HepG2 (cell line): Measurements from ENCODE around the gene CHTF18. TPM values are rescaled to one million over a fixed set of nuclear protein-coding genes. Genes with fewer than 3 reads are reported as not detected.

Source experiments
- ATAC-seq: fragments of 200-7000 bp; cut with Tn5 transposase; 3 replicates; pipeline ENCODE4 v1.9.1; 2020; ENCODE audit warnings: mild to moderate bottlenecking, moderate library complexity
- BruUV-seq: library from RNA; stranded (reverse); fragments of 400-500 nt; replicated peaks from 2 replicates; lab custom pipeline; 2021; lab: Mats Ljungman, UMichigan
- CTCF ChIA-PET: fragments of 300-600 bp; formaldehyde crosslinking; extraction: SDS; loops from one replicate; lab custom pipeline; 2021; ENCODE audit warnings: low total read pairs, inconsistent platforms, low intra/inter-chr PET ratio; lab: Yijun Ruan, JAX
- POLR2A ChIA-PET: fragments of 350-600 bp; sonication (Branson Sonifier 250); formaldehyde crosslinking; loops from one replicate; lab custom pipeline; 2020; ENCODE audit warnings: antibody characterized with exemption, inconsistent platforms; lab: Yijun Ruan, JAX
- DNase-seq: peaks from one replicate; pipeline ENCODE4 v3.0.0-alpha.2; 2015; ENCODE audit warnings: low spot score
- FAIRE-seq: peaks from 3 replicates; lab custom pipeline; 2011; peaks lifted over from hg19 to GRCh38; lab: Jason Lieb, UNC
- H2AFZ ChIP-seq: one replicate; pipeline ENCODE4 v1.6.1; 2011; ENCODE audit warnings: low read length, inconsistent platforms
- H3K27ac ChIP-seq: fragments of 300-600 bp; 3 replicates; pipeline ENCODE4 v1.8.0; 2011; ENCODE audit warnings: mixed run types, mild to moderate bottlenecking, mixed read lengths, low read length, inconsistent platforms; ENCODE audit not compliant: insufficient read depth; ENCODE audit errors: extremely low read length
- H3K27me3 ChIP-seq, 2 experiments: fragments of 200-600 bp in 1 of 2; 2 replicates in 1 of 2; 3 replicates in 1 of 2; pipeline versions ENCODE4 v1.6.0 to v1.8.0; 2011; ENCODE audit warnings: low read length in 2 of 2, mild to moderate bottlenecking in 2 of 2, moderate library complexity in 2 of 2, inconsistent platforms in 1 of 2; ENCODE audit not compliant: insufficient read depth in 2 of 2, control insufficient read depth in 1 of 2
- H3K36me3 ChIP-seq, 2 experiments: fragments of 200-600 bp in 1 of 2; replicated peaks in 1 of 2; 2 replicates in 1 of 2; 3 replicates in 1 of 2; pipeline versions ENCODE4 v1.5.1 to v1.8.0; 2011; ENCODE audit warnings: low read length in 2 of 2, inconsistent platforms in 1 of 2; ENCODE audit not compliant: insufficient read depth in 2 of 2, control insufficient read depth in 1 of 2
- H3K4me1 ChIP-seq: 2 replicates; pipeline ENCODE4 v1.5.1; 2012; ENCODE audit warnings: low read length, inconsistent platforms; ENCODE audit not compliant: insufficient read depth
- H3K4me2 ChIP-seq: 2 replicates; pipeline ENCODE4 v1.6.0; 2011; ENCODE audit warnings: low read depth, low read length, inconsistent platforms
- H3K4me3 ChIP-seq, 3 experiments: fragments of 200-600 bp in 1 of 3; sonication (generic), shearing (Covaris generic) in 1 of 3; replicated peaks in 1 of 3; 2 replicates each; pipeline ENCODE4 v1.5.1; 2011 to 2016; ENCODE audit warnings: low read length in 3 of 3, inconsistent platforms in 2 of 3, low read depth in 2 of 3, mild to moderate bottlenecking in 2 of 3, control low read depth in 1 of 3, mixed read lengths in 1 of 3; ENCODE audit not compliant: insufficient read depth in 1 of 3
- H3K79me2 ChIP-seq: one replicate; pipeline ENCODE4 v1.6.1; 2011; ENCODE audit warnings: low read length, inconsistent platforms; ENCODE audit not compliant: insufficient read depth
- H3K9ac ChIP-seq: 2 replicates; pipeline ENCODE4 v1.6.0; 2011; ENCODE audit warnings: mild to moderate bottlenecking, low read depth, low read length, inconsistent platforms; ENCODE audit not compliant: insufficient read depth
- H3K9me3 ChIP-seq: 2 replicates; pipeline ENCODE4 v1.5.1; 2012; ENCODE audit warnings: mild to moderate bottlenecking, low read length
- H4K20me1 ChIP-seq: 2 replicates; pipeline ENCODE4 v1.6.0; 2011; ENCODE audit warnings: inconsistent platforms, mild to moderate bottlenecking, low read length, moderate library complexity; ENCODE audit not compliant: insufficient read depth
- ARID2 ChIP-seq: sonication (generic); formaldehyde crosslinking; IDR thresholded peaks from 2 replicates; pipeline ENCODE4 v1.8.1; 2022; ENCODE audit warnings: mild to moderate bottlenecking, missing genetic modification reagents, borderline replicate concordance
- TSC22D2 ChIP-seq: sonication (generic); formaldehyde crosslinking; IDR thresholded peaks from 2 replicates; pipeline ENCODE4 v1.5.1; 2020; ENCODE audit warnings: missing genetic modification reagents, mild to moderate bottlenecking, borderline replicate concordance
- ZNF546 ChIP-seq: sonication (generic); formaldehyde crosslinking; conservative IDR thresholded peaks from 2 replicates; pipeline ENCODE4 v1.8.1; 2023; ENCODE audit warnings: mild to moderate bottlenecking, missing genetic modification reagents
- ZNF737 ChIP-seq: sonication (generic); formaldehyde crosslinking; IDR thresholded peaks from 2 replicates; pipeline ENCODE4 v1.5.0; 2020; ENCODE audit warnings: missing genetic modification reagents, mild to moderate bottlenecking, borderline replicate concordance
- WGBS: methylation state at CpG from one replicate; pipeline ENCODE4 v1.1.6; 2017; ENCODE audit warnings: low lambda C conversion rate; 5-methylcytosine and 5-hydroxymethylcytosine counted together
- in situ Hi-C: cut with HindIII; loops from 2 replicates; pipeline ENCODE4 v1.10.0; 2017; ENCODE audit warnings: low pct_unique_long_range_greater_than_20kb; ENCODE audit not compliant: extremely low pct_ligation_motif_present
- intact Hi-C: fragments of 100-400 bp; cut with micrococcal nuclease; formaldehyde crosslinking; loops from one replicate; pipeline ENCODE4 v1.10.0; 2022; ENCODE audit not compliant: unreplicated experiment
- polyA plus RNA-seq, 8 experiments: library from polyadenylated mRNA; depleted of rRNA in 3 of 8; stranded (reverse) in 7 of 8; unstranded in 1 of 8; fragments of >200 nt; fragmentation: Illumina TruSeq in 4 of 8; extraction: Trizol in 4 of 8; gene quantifications; 2 replicates each; pipeline versions ENCODE4 v1.2.1 to v1.2.3, GENCODE V29; 2011 to 2016; ENCODE audit warnings: low read depth in 4 of 8, missing spikeins in 1 of 8, mixed read lengths in 1 of 8; ENCODE audit not compliant: insufficient read depth in 1 of 8
- total RNA-seq, 5 experiments: library from RNA; depleted of rRNA; stranded (reverse); fragments of >200 nt; fragmentation: Illumina TruSeq; extraction: Trizol; gene quantifications; 2 replicates each; pipeline ENCODE4 v1.2.3, GENCODE V29; 2016; ENCODE audit warnings: low read depth in 1 of 5
- TF ChIP-seq, protein P1 (sequence below): sonication (generic); formaldehyde crosslinking; IDR thresholded peaks from 2 replicates; pipeline ENCODE4 v1.4.0; 2020; ENCODE audit warnings: mild to moderate bottlenecking, missing genetic modification reagents
- TF ChIP-seq, protein P2 (sequence below): sonication (generic); formaldehyde crosslinking; IDR thresholded peaks from 2 replicates; pipeline ENCODE4 v1.4.0; 2020; ENCODE audit warnings: missing genetic modification reagents

CHTF18 gene
- total and polyA plus RNA-seq, 2 of the 13 experiments (the other 11 are each of a cell fraction or from before 2014, with no cell fraction given): 8.6 to 22.9 TPM

DNA sequence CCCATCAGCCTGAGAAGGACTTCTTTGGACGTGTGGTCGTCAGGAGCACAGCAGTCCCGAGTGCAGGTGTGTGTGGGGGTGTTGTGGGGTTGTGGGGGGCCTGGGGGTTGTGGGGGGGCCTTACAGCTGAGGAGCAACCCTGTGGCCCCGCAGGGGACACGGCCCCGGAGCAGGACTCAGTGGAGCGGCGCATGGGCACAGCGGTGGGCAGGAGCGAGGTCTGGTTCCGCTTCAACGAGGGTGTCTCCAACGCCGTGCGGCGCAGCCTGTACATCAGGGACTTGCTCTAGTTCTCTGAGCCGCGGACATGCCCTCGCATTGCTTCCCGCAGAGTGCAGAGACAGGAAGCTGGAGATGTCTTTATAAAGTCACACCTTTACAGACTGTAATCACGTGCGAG, 9.3 kb downstream of the CHTF18 start:
- Histone ChIP-seq H3K9ac (no peak overlapping the region), H4K20me1 (no peaks in the 10 kb centered on the region), H2AFZ (no peak overlapping the region), H3K4me3 (no peak overlapping the region), H3K27ac (no peak overlapping the region), H3K36me3 (0 out of 5 replicates have a peak, but pooled peaks cover 1 to 2% of the 10 kb centered on the region in 2 experiments), H3K4me2 (no peak overlapping the region), H3K4me1 (no peaks in the 10 kb centered on the region), H3K9me3 (no peaks in the 10 kb centered on the region), H3K79me2 (no peaks in the 10 kb centered on the region), H3K27me3 (peaks cover 8 to 20% of the 10 kb centered on the region in 2 experiments)
- CTCF ChIA-PET: no interaction called here
- FAIRE-seq: no peak
- in situ Hi-C loops (no loop called here), intact Hi-C loops (no loop called here)
- no peak for ATAC-seq
- WGBS: 97% methylated on average over 21 of the region's 22 CpGs
- DNase-seq: no peak
- no peak for TF ChIP-seq ZNF546
- TF ChIP-seq ARID2 (CRISPR knock-in tag): no peak
- TF ChIP-seq ZNF737 (CRISPR knock-in tag): no peak
- TF ChIP-seq, protein P1, sequence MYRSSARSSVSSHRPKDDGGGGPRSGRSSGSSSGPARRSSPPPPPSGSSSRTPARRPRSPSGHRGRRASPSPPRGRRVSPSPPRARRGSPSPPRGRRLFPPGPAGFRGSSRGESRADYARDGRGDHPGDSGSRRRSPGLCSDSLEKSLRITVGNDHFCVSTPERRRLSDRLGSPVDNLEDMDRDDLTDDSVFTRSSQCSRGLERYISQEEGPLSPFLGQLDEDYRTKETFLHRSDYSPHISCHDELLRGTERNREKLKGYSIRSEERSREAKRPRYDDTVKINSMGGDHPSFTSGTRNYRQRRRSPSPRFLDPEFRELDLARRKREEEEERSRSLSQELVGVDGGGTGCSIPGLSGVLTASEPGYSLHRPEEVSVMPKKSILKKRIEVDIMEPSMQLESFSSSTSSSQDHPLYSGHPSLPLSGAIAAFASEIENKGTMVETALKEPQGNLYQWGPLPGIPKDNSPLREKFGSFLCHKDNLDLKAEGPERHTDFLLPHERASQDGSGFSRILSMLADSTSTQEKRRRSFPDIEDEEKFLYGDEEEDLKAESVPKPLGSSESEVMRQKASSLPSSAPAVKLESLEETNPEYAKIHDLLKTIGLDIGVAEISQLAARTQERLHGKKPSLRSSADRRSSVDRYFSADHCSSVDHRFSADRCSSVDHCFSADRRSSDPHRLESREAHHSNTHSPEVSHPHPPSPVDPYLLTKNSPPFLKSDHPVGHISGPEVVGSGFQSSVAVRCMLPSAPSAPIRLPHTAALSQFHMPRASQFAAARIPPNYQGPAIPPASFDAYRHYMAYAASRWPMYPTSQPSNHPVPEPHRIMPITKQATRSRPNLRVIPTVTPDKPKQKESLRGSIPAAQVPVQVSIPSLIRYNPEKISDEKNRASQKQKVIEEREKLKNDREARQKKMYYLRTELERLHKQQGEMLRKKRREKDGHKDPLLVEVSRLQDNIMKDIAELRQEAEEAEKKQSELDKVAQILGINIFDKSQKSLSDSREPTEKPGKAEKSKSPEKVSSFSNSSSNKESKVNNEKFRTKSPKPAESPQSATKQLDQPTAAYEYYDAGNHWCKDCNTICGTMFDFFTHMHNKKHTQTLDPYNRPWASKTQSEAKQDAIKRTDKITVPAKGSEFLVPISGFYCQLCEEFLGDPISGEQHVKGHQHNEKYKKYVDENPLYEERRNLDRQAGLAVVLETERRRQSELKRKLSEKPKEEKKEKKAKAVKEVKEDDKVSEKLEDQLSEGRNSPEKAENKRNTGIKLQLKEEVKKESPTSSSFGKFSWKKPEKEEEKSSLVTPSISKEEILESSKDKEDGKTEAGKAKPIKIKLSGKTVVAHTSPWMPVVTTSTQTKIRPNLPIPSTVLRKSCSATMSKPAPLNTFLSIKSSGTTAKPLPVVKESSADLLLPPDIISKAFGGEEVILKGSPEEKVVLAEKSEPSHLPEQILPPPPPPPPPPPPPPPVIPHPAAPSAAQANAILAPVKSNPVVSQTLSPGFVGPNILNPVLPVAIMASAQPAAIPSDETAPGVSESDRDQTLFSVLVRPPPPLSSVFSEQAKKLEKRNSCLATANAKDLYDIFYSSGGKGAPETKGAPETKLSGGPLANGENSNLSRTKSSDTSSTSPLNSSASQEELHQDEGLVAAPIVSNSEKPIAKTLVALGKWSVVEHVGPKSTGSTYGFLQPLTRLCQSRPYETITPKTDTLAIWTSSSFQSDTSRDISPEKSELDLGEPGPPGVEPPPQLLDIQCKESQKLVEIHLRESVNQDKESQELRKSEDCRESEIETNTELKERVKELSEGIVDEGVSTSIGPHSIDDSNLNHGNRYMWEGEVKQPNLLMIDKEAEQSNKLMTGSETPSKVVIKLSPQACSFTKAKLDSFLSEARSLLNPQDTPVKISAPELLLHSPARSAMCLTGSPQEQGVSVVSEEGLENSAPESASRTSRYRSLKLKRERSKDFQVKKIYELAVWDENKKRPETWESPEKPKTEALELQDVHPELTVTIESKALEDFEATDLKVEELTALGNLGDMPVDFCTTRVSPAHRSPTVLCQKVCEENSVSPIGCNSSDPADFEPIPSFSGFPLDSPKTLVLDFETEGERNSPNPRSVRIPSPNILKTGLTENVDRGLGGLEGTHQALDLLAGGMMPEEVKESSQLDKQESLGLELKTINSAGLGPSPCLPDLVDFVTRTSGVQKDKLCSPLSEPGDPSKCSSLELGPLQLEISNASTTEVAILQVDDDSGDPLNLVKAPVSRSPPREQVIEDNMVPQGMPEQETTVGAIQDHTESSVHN: no peak
- TF ChIP-seq, protein P2, sequence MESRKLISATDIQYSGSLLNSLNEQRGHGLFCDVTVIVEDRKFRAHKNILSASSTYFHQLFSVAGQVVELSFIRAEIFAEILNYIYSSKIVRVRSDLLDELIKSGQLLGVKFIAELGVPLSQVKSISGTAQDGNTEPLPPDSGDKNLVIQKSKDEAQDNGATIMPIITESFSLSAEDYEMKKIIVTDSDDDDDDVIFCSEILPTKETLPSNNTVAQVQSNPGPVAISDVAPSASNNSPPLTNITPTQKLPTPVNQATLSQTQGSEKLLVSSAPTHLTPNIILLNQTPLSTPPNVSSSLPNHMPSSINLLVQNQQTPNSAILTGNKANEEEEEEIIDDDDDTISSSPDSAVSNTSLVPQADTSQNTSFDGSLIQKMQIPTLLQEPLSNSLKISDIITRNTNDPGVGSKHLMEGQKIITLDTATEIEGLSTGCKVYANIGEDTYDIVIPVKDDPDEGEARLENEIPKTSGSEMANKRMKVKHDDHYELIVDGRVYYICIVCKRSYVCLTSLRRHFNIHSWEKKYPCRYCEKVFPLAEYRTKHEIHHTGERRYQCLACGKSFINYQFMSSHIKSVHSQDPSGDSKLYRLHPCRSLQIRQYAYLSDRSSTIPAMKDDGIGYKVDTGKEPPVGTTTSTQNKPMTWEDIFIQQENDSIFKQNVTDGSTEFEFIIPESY (CRISPR knock-in tag): no peak
- TF ChIP-seq TSC22D2 (CRISPR knock-in tag): no peak
- BruUV-seq: no TSS peak
- POLR2A ChIA-PET: no interaction called here
